Heart left ventricle (tissue), 16 donors: Measurements from ENCODE around the gene NYAP1. TPM values are rescaled to one million over a fixed set of nuclear protein-coding genes. Genes with fewer than 3 reads are reported as not detected.
A peak's percentile ranks its signal among the peaks of the same experiment; 100 is the strongest.

Experiments
- ATAC-seq, 4 donors: fragments of 200-7000 bp; cut with Tn5 transposase; one replicate each; pipeline ENCODE4 v1.9.1; 2020 to 2022; ENCODE audit warnings: moderate library complexity in 4 of 4, mild to moderate bottlenecking in 3 of 4, moderate number of reproducible peaks in 1 of 4
- DNase-seq, 5 donors: peaks; one replicate each; pipeline ENCODE4 v3.0.0-alpha.2; 2020
- H3K27ac ChIP-seq, 12 donors: fragments of 200-600 bp; sonication (generic) in 4 of 12; one replicate each; pipeline versions ENCODE4 v1.5.0 to v1.8.0; 2016 to 2022; ENCODE audit warnings: mild to moderate bottlenecking in 2 of 12
- H3K27me3 ChIP-seq, 9 donors: fragments of 200-600 bp; sonication (generic) in 2 of 9; one replicate each; pipeline versions ENCODE4 v1.5.1 to v1.8.0; 2016 to 2022; ENCODE audit warnings: mild to moderate bottlenecking in 3 of 9
- H3K36me3 ChIP-seq, 9 donors: fragments of 200-600 bp; sonication (generic) in 2 of 9; one replicate each; pipeline versions ENCODE4 v1.5.0 to v1.8.0; 2018 to 2022; ENCODE audit warnings: mild to moderate bottlenecking in 2 of 9
- H3K4me1 ChIP-seq, 12 donors: fragments of 200-600 bp; sonication (generic) in 4 of 12; one replicate each; pipeline versions ENCODE4 v1.5.0 to v1.8.0; 2016 to 2022; ENCODE audit warnings: mild to moderate bottlenecking in 3 of 12
- H3K4me3 ChIP-seq, 12 donors: fragments of 200-600 bp; sonication (generic) in 4 of 12; one replicate each; pipeline versions ENCODE4 v1.5.0 to v1.8.0; 2017 to 2022; ENCODE audit warnings: mild to moderate bottlenecking in 9 of 12, moderate library complexity in 4 of 12
- H3K9me3 ChIP-seq, 12 donors: fragments of 200-600 bp; sonication (generic) in 4 of 12; one replicate each; pipeline versions ENCODE4 v1.5.0 to v1.8.0; 2016 to 2022; ENCODE audit warnings: mild to moderate bottlenecking in 1 of 12
- CTCF ChIP-seq, 12 donors: fragments of 200-600 bp; sonication (generic) in 4 of 12; IDR thresholded peaks; one replicate each; pipeline versions ENCODE4 v1.5.0 to v1.8.0; 2018 to 2022; ENCODE audit warnings: antibody characterized with exemption in 12 of 12, mild to moderate bottlenecking in 5 of 12
- POLR2A ChIP-seq, 2 donors: fragments of 450-650 bp; IDR thresholded peaks; one replicate each; pipeline ENCODE4 v1.6.1; 2017; ENCODE audit warnings: antibody characterized with exemption in 2 of 2, mild to moderate bottlenecking in 2 of 2, moderate library complexity in 2 of 2
- WGBS, 4 donors: extraction: QIAGEN DNeasy Blood & Tissue Kit in 2 of 4; methylation state at CpG; one replicate each; pipeline versions ENCODE4 v1.1.5 to v1.1.7; 2013 to 2018; 5-methylcytosine and 5-hydroxymethylcytosine counted together
- intact Hi-C, 10 donors: fragments of 100-400 bp; cut with DNase I; formaldehyde crosslinking; loops; one replicate each; pipeline versions ENCODE4 v1.11.1 to v1.14.2; 2022
- polyA plus RNA-seq, 2 donors: library from polyadenylated mRNA; stranded (reverse); fragments of 200-250 nt; gene quantifications; one replicate each; pipeline ENCODE4 v1.2.3, GENCODE V29; 2013
- total RNA-seq, 9 donors: library from RNA; depleted of rRNA in 2 of 9; stranded (reverse); fragments of >200 nt in 2 of 9; fragmentation: NEBNext Ultra II Directional in 3 of 9; extraction: Animal tissue kit (Norgen Biotek cat#: 25700) in 3 of 9; gene quantifications; one replicate each; pipeline versions ENCODE4 v1.1.0 to v1.2.4, GENCODE V29; 2016 to 2023
- donor health status: ischemic (EF 13 %, LVEDD 7.1; RV severe dilation, severe dysfunction).
- donor health status: healthy with polysubstance abuse.
- donor health status: DM: no; HTN: yes; CAD: no.
- donor health status: DM: no; HTN: no; CAD: no.
- donor health status: ischemic (EF 25% LVEDD 6.9; RV normal size, moderate dysfunction).
- donor health status: ischemic (EF 25% LVEDD 5.7; RV mildly dilated, moderate dysfunction).
- donor health status: healthy.
- donor health status: DM: yes; HTN: yes; CAD: no.
- donor health status: ischemic (EF 35%, LVEDD 5.7; RV mildly dilated, moderate dysfunction).
- donor health status: nonischemic (EF 11% LVEDD 7.7; RV severe dilation, severe dysfunction).
- donor health status: DM: yes; HTN: yes; CAD: no.
- donor health status: PGD.
- donor health status: ischemic (EF 29% LVEDD 5.4; RV normal size, mild dysfunction).
- donor health status: nonischemic (EF 23%, LVEDD 6.1; RV moderate dilation, normal function).

The NYAP1 gene
- total and polyA plus RNA-seq, 11 donors = 0.16 to 1.1 (median 0.40) TPM; not detected in 3

- Histone ChIP-seq H3K27ac (peak overlapping the region in 5 of 12 donors; percentile 49 to 77 (median 77)), H3K9me3 (no peaks in the 10 kb centered on the region), H3K27me3 (no peaks in the 10 kb centered on the region), H3K4me1 (peaks cover 3 to 47% (median 26%) of the 10 kb centered on the region in 12 donors), H3K36me3 (peaks cover 0 to 56% (median 22%) of the 10 kb centered on the region in 9 donors), H3K4me3 (no peak overlapping the region)
- TF ChIP-seq POLR2A (IDR thresholded peaks at IDR 0.05) (no peak), CTCF (IDR thresholded peaks at IDR 0.05) (no peak)
- no peak for ATAC-seq
- DNase-seq = no peak
- 66 to 74% (median 70%) methylated on average over 8 of the region's 8 CpGs for WGBS, 4 donors
- intact Hi-C loops = loop anchor here in 9 of 10 donors (5.0 to 10.0 kb wide), 8 partner anchors 92 to 262 kb away; partner anchors contain the start of genes GIGYF1 (in 6 of the 9), EPO (in 1 of the 9) and POP7 (in 1 of the 9)
Measured at GRCh38 chr7:100465299-100465698, 18.4 kb upstream of the NYAP1 start.

GRCh38 chr7:100465702-100466311, 17.9 kb upstream of the NYAP1 start:
- Histone ChIP-seq H3K27me3 (no peaks in the 10 kb centered on the region), H3K9me3 (no peaks in the 10 kb centered on the region), H3K4me3 (peak overlapping the region in 3 of 12 donors; percentile 3 to 15 (median 11)), H3K27ac (peak overlapping the region in 11 of 12 donors; percentile 38 to 86 (median 72)), H3K36me3 (peaks cover 0 to 61% (median 21%) of the 10 kb centered on the region in 9 donors), H3K4me1 (peaks cover 3 to 48% (median 26%) of the 10 kb centered on the region in 12 donors)
- peak; percentile 81 to 89 (median 86) for DNase-seq
- no peak for TF ChIP-seq POLR2A (IDR thresholded peaks at IDR 0.05)
- peak; percentile 55 to 84 (median 69) for TF ChIP-seq CTCF (IDR thresholded peaks at IDR 0.05)
- intact Hi-C loops = loop anchor here in 9 of 10 donors (5.0 to 10.0 kb wide), 8 partner anchors 91 to 261 kb away; partner anchors contain the start of genes GIGYF1 (in 6 of the 9), EPO (in 1 of the 9) and POP7 (in 1 of the 9)
- WGBS, 4 donors = 8 to 12% (median 11%) methylated on average over 6 to 17 of the region's 17 CpGs
- peak; percentile 88 to 92 (median 90) for ATAC-seq

GRCh38 chr7:100466653-100467605, 16.8 kb upstream of the NYAP1 start:
- DNase-seq (no peak), ATAC-seq (peak in 1 of 4 donors; percentile 3)
- Histone ChIP-seq H3K4me3 (no peak overlapping the region), H3K4me1 (peaks cover 3 to 56% (median 27%) of the 10 kb centered on the region in 12 donors), H3K27ac (peak overlapping the region in 10 of 12 donors; percentile 49 to 86 (median 74)), H3K36me3 (peaks cover 0 to 66% (median 28%) of the 10 kb centered on the region in 9 donors), H3K9me3 (no peaks in the 10 kb centered on the region), H3K27me3 (no peaks in the 10 kb centered on the region)
- TF ChIP-seq POLR2A (IDR thresholded peaks at IDR 0.05) = no peak
- no peak for TF ChIP-seq CTCF (IDR thresholded peaks at IDR 0.05)
- intact Hi-C loops = loop anchor here in 9 of 10 donors (5.0 to 10.0 kb wide), 8 partner anchors 90 to 260 kb away; partner anchors contain the start of genes GIGYF1 (in 6 of the 9), EPO (in 1 of the 9) and POP7 (in 1 of the 9)
- 63 to 77% (median 71%) methylated on average over 22 to 32 of the region's 32 CpGs for WGBS, 4 donors
